ENCODE data around the gene ADAMTS14. TPM values are rescaled to one million over a fixed set of nuclear protein-coding genes. Genes with fewer than 3 reads are reported as not detected.
A peak's percentile ranks its signal among the peaks of the same experiment; 100 is the strongest.

Gene ADAMTS14
- total RNA-seq, 1 experiment from 2014 or later: 0.91 TPM

GRCh38 chr10:70773965-70774809 lies 101.9 kb downstream of the ADAMTS14 start:
- Histone ChIP-seq H3K9me2 (replicated peaks; ENCODE audit: low read length) (no peaks in the 10 kb centered on the region), H3K4me3 (ENCODE audit: low read length) (no peak overlapping the region), H3F3A (ENCODE audit: low read length, unreplicated experiment) (no peaks in the 10 kb centered on the region), H3K4me1 (ENCODE audit: insufficient read depth, low read length) (peaks cover 12% of the 10 kb centered on the region), H4K20me1 (ENCODE audit: low read length) (no peaks in the 10 kb centered on the region), H3K27ac (ENCODE audit: low read length) (no peak overlapping the region), H2AFZ (ENCODE audit: low read length) (no peak overlapping the region), H3K79me2 (ENCODE audit: low read length) (no peaks in the 10 kb centered on the region), H3K9ac (ENCODE audit: low read length) (no peak overlapping the region), H3K27me3 (ENCODE audit: low read length) (no peaks in the 10 kb centered on the region), H3K9me3 (ENCODE audit: low read length) (no peaks in the 10 kb centered on the region), H3K4me2 (ENCODE audit: low read length) (no peak overlapping the region), H3K36me3 (ENCODE audit: low read depth, low read length) (no peaks in the 10 kb centered on the region)
- POLR2A ChIA-PET (ENCODE audit: unreplicated experiment): no interaction called here
- TF ChIP-seq CTCF (conservative IDR thresholded peaks at IDR 0.05; ENCODE audit: low read depth, low read length) (no peak), EZH2phosphoT487 (IDR thresholded peaks at IDR 0.05; ENCODE audit: borderline replicate concordance, low read length) (no peak), EZH2 (IDR thresholded peaks at IDR 0.05; ENCODE audit: low read length, unreplicated experiment) (no peak)
- DNase-seq (no peak), ATAC-seq (no peak)
- BruUV-seq (replicated peaks): no TSS peak
- CTCF ChIA-PET: no interaction called here
- intact Hi-C loops (cut with micrococcal nuclease): no loop called here

DNA sequence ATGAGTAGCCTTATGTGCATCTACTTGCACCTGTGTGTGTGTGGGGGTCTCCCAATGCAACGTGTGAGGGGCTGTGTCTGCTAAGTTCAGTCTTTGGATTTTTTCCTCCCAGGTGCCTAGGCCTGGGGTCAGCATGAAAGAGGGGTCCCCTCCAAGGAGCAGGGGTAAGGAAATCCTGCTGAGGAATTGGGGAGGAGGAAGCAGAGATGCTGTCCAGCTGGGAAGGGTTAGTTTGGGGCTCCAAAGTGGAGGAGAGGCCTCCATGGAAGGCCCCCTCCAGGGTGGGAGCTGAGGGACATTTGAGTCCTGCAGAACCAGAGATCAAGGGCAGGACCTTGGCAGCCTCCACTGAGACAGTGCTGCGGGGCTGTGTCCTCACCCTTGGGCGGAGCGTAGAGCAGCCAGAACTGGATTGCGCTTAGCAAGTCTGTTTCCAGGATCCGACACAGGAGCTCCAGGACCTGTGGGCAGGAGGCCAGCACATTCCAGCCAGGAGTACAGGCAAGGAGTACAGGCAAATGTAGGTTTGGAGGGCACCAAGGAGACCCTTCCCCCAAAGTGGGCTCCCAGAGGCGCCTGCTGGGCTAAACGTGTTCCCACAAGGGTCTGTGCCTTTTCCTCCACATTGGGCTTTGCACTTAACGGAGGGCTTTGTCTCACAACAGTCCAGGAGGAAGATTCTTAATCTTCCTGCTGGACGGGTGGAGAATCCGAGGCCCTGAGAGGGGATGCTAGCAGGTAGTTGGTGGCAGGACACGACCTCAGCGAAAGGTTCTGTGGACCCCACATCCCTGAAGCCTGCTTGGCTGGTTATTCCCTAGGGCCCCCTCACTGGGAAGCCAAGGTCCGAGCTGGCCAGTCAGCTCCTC lies 102.7 kb downstream of the ADAMTS14 start:
- no TSS peak for BruUV-seq (replicated peaks)
- Histone ChIP-seq H3K36me3 (ENCODE audit: low read depth, low read length) (no peaks in the 10 kb centered on the region), H4K20me1 (ENCODE audit: low read length) (no peaks in the 10 kb centered on the region), H3F3A (ENCODE audit: low read length, unreplicated experiment) (no peaks in the 10 kb centered on the region), H3K9me2 (replicated peaks; ENCODE audit: low read length) (no peaks in the 10 kb centered on the region), H3K27me3 (ENCODE audit: low read length) (no peaks in the 10 kb centered on the region), H3K4me3 (ENCODE audit: low read length) (no peak overlapping the region), H3K27ac (ENCODE audit: low read length) (no peak overlapping the region), H2AFZ (ENCODE audit: low read length) (no peak overlapping the region), H3K4me1 (ENCODE audit: insufficient read depth, low read length) (peaks cover 12% of the 10 kb centered on the region), H3K4me2 (ENCODE audit: low read length) (no peak overlapping the region), H3K9me3 (ENCODE audit: low read length) (no peaks in the 10 kb centered on the region), H3K9ac (ENCODE audit: low read length) (no peak overlapping the region), H3K79me2 (ENCODE audit: low read length) (no peaks in the 10 kb centered on the region)
- ChIA-PET CTCF (no interaction called here), POLR2A (ENCODE audit: unreplicated experiment) (no interaction called here)
- intact Hi-C loops (cut with micrococcal nuclease): no loop called here
- ATAC-seq (0 out of 2 replicates have a peak, but pooled peaks have one; percentile 8), DNase-seq (peak; percentile 60)
- TF ChIP-seq EZH2phosphoT487 (IDR thresholded peaks at IDR 0.05; ENCODE audit: borderline replicate concordance, low read length) (no peak), EZH2 (IDR thresholded peaks at IDR 0.05; ENCODE audit: low read length, unreplicated experiment) (no peak), CTCF (conservative IDR thresholded peaks at IDR 0.05; ENCODE audit: low read depth, low read length) (no peak)

Measured in PC-3 (cell line).